ENCODE results near the gene ZNF746.
"Not testable (repeated sequence)": the region's sequence is repeated elsewhere in the genome, so short reads cannot be mapped to it uniquely, and the experiment has no call there.

The ZNF746 gene

DNA sequence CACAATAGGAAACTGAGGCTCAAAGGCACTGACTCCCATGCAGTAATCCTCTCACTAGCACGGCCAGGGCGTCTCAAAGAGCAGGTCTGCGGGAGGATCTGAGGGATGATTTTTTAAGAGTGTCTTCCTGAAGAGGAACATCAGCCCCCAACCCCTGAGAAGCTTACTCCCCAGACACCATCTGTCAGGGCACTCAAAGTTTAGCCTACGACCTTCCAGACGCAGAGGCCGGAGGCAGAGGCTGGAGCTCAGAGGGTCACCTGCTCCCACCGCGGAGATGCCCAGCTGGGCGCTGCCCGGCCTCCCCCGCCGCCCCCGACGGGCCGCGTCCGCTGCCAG lies 38.4 kb downstream of the ZNF746 start:
- Mint-ChIP-seq H3K36me3 (peaks cover 9% of the 10 kb centered on the region), H3K27me3 (no peaks in the 10 kb centered on the region), H3K27ac (peak overlapping the region; percentile 60), H3K4me3 (peak overlapping the region; percentile 75), H3K9me3 (no peaks in the 10 kb centered on the region), H3K4me1 (peaks cover 23% of the 10 kb centered on the region)
- ATAC-seq (ENCODE audit: low read depth) (no peak), DNase-seq (ENCODE audit: low spot score in 2 of 2) (no peak)

DNA sequence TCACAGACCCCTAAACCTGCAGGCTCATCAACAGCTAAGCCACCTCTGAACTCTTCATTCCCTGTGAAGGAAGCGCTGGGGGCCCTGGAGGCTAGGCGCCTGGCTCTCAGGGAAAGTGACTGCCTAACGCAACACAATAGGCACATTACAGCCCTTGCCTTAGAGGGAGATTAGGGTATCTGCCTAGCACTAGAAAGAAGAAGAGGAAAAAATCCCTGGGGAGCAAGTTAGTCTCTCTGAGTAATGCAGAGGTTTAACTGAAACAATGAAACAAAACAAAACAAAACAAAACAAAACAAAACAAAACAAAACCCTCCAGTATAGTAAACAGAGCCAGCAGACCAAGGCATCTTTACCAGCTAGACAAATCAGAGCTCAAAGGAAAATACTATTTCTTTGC lies 39.4 kb downstream of the ZNF746 start:
- Mint-ChIP-seq H3K27me3 (no peaks in the 10 kb centered on the region), H3K9me3 (no peaks in the 10 kb centered on the region), H3K27ac (peak overlapping the region; percentile 60), H3K4me1 (peaks cover 24% of the 10 kb centered on the region), H3K36me3 (peaks cover 12% of the 10 kb centered on the region), H3K4me3 (peak overlapping the region; percentile 71)
- DNase-seq (ENCODE audit: low spot score in 2 of 2) (no peak), ATAC-seq (ENCODE audit: low read depth) (no peak)

DNA sequence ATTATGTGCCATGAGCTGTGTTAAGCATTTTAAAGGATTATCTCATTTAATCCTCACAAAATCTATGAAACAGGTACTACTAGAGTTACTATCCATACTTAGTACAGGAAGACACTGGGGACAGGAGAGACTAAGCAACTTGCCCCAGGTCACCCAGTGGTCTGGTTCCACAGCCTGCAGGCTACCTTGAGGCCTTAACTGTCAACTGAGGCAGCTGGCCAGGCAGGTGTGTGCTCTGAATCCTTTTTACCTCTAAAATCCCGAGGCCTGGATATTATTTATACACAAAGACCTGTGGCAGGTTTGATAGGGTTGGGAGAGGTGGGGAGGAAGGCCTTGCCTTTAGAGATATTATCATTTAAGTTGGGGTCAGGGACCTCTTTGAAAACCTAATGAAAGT lies 39.8 kb downstream of the ZNF746 start:
- Mint-ChIP-seq H3K36me3 (peaks cover 14% of the 10 kb centered on the region), H3K27me3 (no peaks in the 10 kb centered on the region), H3K9me3 (no peaks in the 10 kb centered on the region), H3K27ac (peak overlapping the region; percentile 60), H3K4me1 (peaks cover 24% of the 10 kb centered on the region), H3K4me3 (peak overlapping the region; percentile 71)
- no peak for ATAC-seq (ENCODE audit: low read depth)
- no peak for DNase-seq (ENCODE audit: low spot score in 2 of 2)

DNA sequence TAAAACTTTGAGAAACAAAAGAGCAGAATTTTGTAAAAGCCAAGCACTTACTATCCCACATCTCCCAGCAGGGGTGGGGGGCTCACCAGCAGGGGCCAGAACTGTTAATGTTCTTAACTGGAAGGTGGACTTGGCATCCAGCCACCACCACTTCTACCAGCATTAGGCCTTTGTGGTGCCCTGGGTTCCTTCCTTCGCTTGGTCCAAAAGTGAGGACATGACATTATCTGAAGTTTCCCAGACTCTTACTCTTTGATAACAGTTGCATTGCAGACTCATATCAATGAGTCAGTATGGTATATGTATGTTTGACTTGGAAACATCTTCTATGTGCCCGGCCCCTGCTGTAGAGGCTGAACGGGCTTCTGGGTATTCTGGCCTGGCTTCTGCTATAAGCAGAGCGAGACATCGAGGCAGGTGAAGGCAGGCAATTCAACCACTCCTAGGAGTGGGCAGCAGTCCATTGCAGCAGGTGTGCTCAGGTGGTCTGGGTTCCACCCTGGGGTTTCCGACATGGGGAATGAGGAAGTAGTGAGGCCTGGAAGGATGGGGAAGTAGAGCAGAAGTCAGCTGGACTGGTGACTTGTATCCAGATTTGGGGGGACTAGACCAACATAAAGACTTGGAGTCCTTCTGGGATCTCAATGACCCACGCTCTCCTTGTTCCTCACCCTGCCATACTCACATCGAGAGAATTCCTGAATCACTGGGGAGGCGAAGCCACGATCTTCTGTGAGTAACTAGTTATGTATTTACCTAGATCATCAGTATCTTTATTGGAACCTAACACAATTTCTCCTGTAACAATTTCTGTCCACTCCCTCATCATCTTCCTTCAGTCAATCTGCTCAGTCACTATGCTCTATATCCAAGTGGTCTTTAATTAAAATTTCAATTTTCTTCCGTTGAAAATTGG lies 40.8 kb downstream of the ZNF746 start:
- no peaks in the 10 kb centered on the region for H3K27me3 Mint-ChIP-seq
- no peak overlapping the region for H3K27ac Mint-ChIP-seq
- peaks cover 14% of the 10 kb centered on the region for H3K36me3 Mint-ChIP-seq
- DNase-seq (ENCODE audit: low spot score in 2 of 2) (no peak), ATAC-seq (ENCODE audit: low read depth) (no peak)
- H3K4me3 Mint-ChIP-seq, result no peak overlapping the region
- peaks cover 24% of the 10 kb centered on the region for H3K4me1 Mint-ChIP-seq
- H3K9me3 Mint-ChIP-seq, result no peaks in the 10 kb centered on the region

DNA sequence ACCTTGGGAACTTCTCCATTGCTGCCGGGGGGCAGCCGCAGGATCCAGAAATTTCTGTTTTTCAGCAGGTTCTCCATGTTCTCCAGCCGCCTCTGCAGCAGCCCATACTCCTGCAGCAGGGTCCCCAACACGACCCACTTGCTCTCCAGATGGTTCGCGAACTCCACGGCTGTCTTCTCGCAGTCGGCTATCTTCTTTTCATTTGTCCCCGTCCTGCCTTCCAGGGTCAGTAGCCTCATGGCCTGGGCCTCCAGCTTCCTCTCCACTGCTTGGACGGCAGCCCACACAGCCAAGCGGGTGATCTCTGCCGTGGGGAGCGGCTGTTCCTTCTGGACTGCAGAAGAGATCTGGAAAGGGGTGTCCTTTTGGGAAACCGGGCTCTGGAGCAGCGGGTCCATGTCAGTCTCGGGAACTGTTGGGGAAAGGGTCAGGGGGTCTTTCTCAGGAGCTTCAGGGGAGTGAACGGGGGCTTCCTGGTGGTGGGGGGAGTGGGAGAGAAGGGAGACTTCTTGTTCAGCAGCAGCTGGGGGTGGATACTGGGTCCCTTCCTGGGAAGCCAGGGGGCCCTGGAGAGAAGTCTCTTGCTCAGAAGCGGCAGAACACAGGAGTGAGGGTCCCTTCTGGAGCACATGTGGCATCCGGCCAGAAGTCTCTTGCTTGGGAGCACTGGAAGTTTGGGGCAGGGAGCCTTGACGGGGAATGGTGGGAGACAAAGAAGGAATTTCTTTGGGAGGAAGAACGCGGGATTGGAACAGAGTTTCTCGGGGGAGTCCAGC lies 42.2 kb downstream of the ZNF746 start:
- DNase-seq (ENCODE audit: low spot score in 2 of 2) (no peak), ATAC-seq (ENCODE audit: low read depth) (no peak)
- Mint-ChIP-seq H3K27me3 (no peaks in the 10 kb centered on the region), H3K36me3 (peaks cover 22% of the 10 kb centered on the region), H3K9me3 (no peaks in the 10 kb centered on the region), H3K4me1 (peaks cover 18% of the 10 kb centered on the region), H3K4me3 (no peak overlapping the region), H3K27ac (no peak overlapping the region)

DNA sequence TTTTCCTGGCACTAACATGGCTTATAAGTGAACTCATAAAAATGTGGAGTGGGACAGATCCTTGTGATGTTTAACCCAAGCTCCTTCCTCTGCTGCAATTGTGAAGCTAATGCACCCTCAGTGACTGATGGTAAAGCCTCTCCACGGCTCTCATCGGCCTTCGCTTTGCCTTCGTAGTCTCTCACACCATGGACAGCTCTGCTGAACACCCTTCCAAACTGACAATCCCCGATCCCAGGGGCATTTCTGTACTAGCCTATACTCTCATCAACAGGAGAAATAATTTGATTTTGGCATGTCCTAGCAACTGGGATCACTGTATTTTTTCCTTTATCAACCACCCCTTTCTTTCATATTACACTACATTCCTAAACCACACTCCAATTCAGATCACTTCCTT lies 42.9 kb downstream of the ZNF746 start:
- H3K4me1 Mint-ChIP-seq, result peaks cover 18% of the 10 kb centered on the region
- no peak overlapping the region for H3K27ac Mint-ChIP-seq
- no peak overlapping the region for H3K4me3 Mint-ChIP-seq
- peaks cover 23% of the 10 kb centered on the region for H3K36me3 Mint-ChIP-seq
- no peak for DNase-seq (ENCODE audit: low spot score in 2 of 2)
- no peaks in the 10 kb centered on the region for H3K27me3 Mint-ChIP-seq
- ATAC-seq (ENCODE audit: low read depth), result no peak
- H3K9me3 Mint-ChIP-seq, result no peaks in the 10 kb centered on the region

DNA sequence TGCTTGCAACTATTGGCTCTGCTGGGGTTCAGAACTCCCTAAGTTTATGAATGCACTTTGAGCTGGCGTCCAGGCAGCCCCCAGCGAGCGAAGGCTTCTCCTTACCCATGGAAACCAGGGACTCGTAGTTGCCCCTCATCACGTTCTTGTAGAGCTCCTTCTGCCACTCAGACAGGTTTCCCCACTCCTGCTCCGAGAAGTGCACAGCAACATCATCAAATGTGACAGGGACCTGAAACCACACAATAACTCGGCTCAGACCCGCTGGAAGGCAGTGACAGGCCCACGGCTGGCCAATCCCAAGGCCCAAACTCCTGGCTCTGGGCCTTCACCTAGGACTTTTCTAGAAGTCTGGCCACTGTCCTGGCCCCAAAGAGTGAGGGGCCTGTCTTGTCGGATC lies 43.6 kb downstream of the ZNF746 start:
- Mint-ChIP-seq H3K4me3 (no peak overlapping the region), H3K9me3 (no peaks in the 10 kb centered on the region), H3K27me3 (no peaks in the 10 kb centered on the region), H3K36me3 (peaks cover 27% of the 10 kb centered on the region), H3K27ac (no peak overlapping the region), H3K4me1 (peaks cover 18% of the 10 kb centered on the region)
- no peak for ATAC-seq (ENCODE audit: low read depth)
- DNase-seq (ENCODE audit: low spot score in 2 of 2), result no peak

DNA sequence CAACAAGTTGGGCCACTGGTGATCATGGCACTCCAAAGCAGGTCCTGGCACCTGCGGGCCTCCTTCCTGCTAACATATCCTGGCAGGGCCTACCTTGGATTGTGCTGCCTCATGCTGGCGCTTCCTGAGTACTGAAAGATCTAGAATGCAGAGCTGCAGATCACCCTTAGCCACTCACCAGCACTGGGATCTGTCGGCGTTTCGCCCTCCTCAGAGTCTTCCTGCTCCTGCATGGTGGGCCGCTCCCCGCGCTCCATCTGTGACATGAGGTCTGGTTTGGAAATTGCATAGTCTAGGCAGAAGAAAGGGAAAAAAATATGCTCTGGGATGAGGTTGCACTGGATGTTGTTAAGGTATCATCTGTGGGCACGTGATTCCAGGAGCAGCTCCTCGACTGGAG lies 46.8 kb downstream of the ZNF746 start:
- H3K27me3 Mint-ChIP-seq, result no peaks in the 10 kb centered on the region
- peaks cover 9% of the 10 kb centered on the region for H3K4me1 Mint-ChIP-seq
- ATAC-seq (ENCODE audit: low read depth) (no peak), DNase-seq (ENCODE audit: low spot score in 2 of 2) (no peak)
- H3K36me3 Mint-ChIP-seq, result peaks cover 41% of the 10 kb centered on the region
- H3K27ac Mint-ChIP-seq, result no peak overlapping the region
- no peaks in the 10 kb centered on the region for H3K9me3 Mint-ChIP-seq
- H3K4me3 Mint-ChIP-seq, result no peak overlapping the region

DNA sequence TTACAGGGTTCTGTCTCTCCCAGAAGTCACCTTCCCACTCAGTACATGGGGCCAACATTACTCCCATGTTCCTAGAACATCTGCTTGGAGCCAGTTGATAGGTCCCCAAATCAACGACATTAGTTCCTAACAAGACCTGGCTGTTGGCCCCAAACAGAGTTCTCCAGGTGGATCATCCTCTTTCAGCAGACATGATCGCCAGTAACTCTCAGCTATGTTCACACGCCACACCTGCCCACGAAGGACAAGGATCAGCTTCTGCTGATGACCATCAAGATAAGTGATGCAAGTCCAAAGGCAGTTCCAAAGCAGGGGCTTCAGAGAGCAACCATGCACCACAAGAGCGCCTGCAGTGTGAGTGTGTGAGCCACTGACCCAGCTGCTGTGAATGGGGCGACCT lies 47.7 kb downstream of the ZNF746 start:
- DNase-seq (ENCODE audit: low spot score in 2 of 2) (no peak), ATAC-seq (ENCODE audit: low read depth) (no peak)
- Mint-ChIP-seq H3K4me3 (no peak overlapping the region), H3K9me3 (no peaks in the 10 kb centered on the region), H3K36me3 (peaks cover 40% of the 10 kb centered on the region), H3K4me1 (peaks cover 8% of the 10 kb centered on the region), H3K27me3 (no peaks in the 10 kb centered on the region), H3K27ac (no peak overlapping the region)

DNA sequence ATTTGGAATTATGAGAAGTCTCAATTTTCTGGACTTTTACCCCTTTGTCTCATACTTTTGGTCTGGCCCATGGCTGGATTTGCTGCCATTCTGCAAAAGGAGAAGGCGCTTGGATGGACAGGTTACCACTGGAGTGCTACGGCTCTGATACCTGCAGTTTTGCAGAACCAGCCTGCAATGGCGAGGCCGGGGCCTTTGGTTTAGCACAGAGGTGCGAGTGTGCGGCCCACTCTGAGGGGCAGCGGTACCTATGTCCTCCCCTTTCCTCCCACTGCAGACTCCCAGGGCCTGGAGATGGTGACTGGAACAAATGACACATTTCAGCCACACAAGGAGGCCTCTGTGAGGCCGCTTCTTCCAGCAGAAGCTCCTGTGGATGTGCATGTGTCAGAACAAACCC lies 48.6 kb downstream of the ZNF746 start:
- H3K4me3 Mint-ChIP-seq, result no peak overlapping the region
- no peaks in the 10 kb centered on the region for H3K27me3 Mint-ChIP-seq
- peaks cover 38% of the 10 kb centered on the region for H3K36me3 Mint-ChIP-seq
- H3K27ac Mint-ChIP-seq, result no peak overlapping the region
- ATAC-seq (ENCODE audit: low read depth) (no peak), DNase-seq (ENCODE audit: low spot score in 2 of 2) (no peak)
- H3K4me1 Mint-ChIP-seq, result peaks cover 5% of the 10 kb centered on the region
- H3K9me3 Mint-ChIP-seq, result no peaks in the 10 kb centered on the region

DNA sequence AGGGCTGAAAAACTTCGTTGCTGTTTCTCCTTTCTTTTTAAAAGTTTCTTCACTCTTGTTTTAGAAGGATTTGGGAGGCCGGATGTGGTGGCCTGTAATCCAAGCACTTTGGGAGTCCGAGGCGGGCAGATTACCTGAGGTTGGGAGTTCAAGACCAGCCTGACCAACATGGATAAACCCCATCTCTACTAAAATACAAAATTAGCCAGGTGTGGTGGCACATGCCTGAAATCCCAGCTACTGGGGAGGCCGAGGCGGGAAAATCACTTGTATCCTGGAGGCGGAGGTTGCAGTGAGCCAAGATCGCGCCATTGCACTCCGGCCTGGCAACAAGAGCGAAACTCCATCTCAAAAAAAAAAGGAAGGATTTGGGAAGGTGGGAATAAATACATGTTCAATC lies 51.6 kb downstream of the ZNF746 start:
- H3K9me3 Mint-ChIP-seq; ATAC-seq (ENCODE audit: low read depth); H3K27me3 Mint-ChIP-seq; H3K4me1 Mint-ChIP-seq; H3K4me3 Mint-ChIP-seq; H3K27ac Mint-ChIP-seq; DNase-seq (ENCODE audit: low spot score in 2 of 2): not testable (repeated sequence)
- H3K36me3 Mint-ChIP-seq, result peaks cover 36% of the 10 kb centered on the region

DNA sequence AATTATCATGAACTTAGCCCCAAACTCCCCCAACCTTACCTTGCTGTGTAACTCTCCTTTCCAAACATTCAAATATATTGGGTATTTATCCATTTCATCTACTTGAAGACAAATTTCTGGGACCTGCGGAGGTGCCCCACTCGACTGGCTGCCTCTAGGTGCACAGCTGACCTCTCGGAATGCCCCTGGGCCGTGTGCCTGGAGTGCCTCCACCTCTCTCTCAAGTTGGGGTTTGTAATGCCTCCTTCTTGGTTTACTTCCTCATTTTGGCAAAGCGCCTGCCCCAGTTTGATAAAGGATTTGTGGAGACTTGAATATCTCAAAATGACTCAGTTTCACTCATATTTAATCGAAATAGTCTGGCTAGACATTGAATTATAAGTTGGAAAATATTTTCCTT lies 53.3 kb downstream of the ZNF746 start:
- Mint-ChIP-seq H3K9me3 (no peaks in the 10 kb centered on the region), H3K36me3 (peaks cover 27% of the 10 kb centered on the region), H3K27me3 (no peaks in the 10 kb centered on the region), H3K27ac (no peak overlapping the region), H3K4me1 (peaks cover 4% of the 10 kb centered on the region), H3K4me3 (no peak overlapping the region)
- DNase-seq (ENCODE audit: low spot score in 2 of 2), result no peak
- no peak for ATAC-seq (ENCODE audit: low read depth)

DNA sequence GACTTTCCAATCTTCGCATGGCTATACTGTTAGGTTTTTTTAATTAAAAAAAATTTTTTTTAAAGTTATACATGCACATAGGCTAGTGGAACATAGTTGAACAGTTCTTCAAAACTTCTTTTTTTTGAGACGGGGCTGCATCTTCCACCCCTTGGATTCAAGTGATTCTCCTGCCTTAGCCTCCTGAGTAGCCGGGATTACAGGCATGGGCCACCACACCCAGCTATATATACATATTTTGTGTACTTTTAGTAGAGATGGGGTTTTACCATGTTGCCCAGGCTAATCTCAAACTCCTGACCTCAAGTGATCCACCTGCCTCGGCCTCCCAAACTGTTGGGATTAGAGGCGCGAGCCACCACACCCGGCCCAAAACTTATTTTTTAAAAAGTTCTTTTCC lies 54.1 kb downstream of the ZNF746 start:
- Mint-ChIP-seq H3K4me1 (peaks cover 4% of the 10 kb centered on the region), H3K27me3 (no peaks in the 10 kb centered on the region), H3K27ac (no peak overlapping the region), H3K36me3 (peaks cover 31% of the 10 kb centered on the region), H3K9me3 (no peaks in the 10 kb centered on the region), H3K4me3 (no peak overlapping the region)
- DNase-seq (ENCODE audit: low spot score in 2 of 2) (no peak), ATAC-seq (ENCODE audit: low read depth) (no peak)

DNA sequence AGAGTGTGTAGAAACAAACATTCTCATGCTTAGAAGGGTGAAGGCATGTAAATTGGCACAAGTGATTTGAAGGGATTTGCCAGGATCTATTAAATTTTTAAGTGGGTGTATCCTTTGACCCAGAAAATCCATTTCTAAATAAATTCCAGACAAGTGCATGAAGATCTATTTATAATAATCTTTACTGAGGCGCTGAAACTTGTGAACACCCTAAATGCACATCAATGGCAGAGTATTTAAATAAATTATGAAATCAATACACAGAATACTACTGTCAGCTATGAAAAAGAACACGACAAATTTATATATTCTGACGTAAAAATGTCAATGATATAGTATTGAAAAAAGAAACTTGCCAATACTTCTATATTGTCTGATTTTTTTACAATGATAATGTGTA lies 54.7 kb downstream of the ZNF746 start:
- H3K4me1 Mint-ChIP-seq, result peaks cover 4% of the 10 kb centered on the region
- no peaks in the 10 kb centered on the region for H3K27me3 Mint-ChIP-seq
- H3K4me3 Mint-ChIP-seq, result no peak overlapping the region
- ATAC-seq (ENCODE audit: low read depth), result no peak
- H3K9me3 Mint-ChIP-seq, result no peaks in the 10 kb centered on the region
- H3K36me3 Mint-ChIP-seq, result peaks cover 31% of the 10 kb centered on the region
- no peak overlapping the region for H3K27ac Mint-ChIP-seq
- no peak for DNase-seq (ENCODE audit: low spot score in 2 of 2)
